ENCODE results near the gene AEBP2. TPM values are rescaled to one million over a fixed set of nuclear protein-coding genes. Genes with fewer than 3 reads are reported as not detected.
"Not testable (repeated sequence)": the region's sequence is repeated elsewhere in the genome, so short reads cannot be mapped to it uniquely, and the experiment has no call there.

AEBP2 gene
- total and polyA plus RNA-seq, 2 experiments from 2014 or later = 13.6 to 23.0 TPM

- peak in 1 of 2 donors; percentile 63 for DNase-seq (ENCODE audit: low read depth in 1 of 2, low spot score in 1 of 2)
Observed at GRCh38 chr12:19409376-19409775, 29.9 kb upstream of the AEBP2 start.

GRCh38 chr12:19410211-19410610 lies 29.1 kb upstream of the AEBP2 start:
- Histone ChIP-seq H3K27ac (no peak overlapping the region), H3K9me3 (ENCODE audit: low read depth) (no peaks in the 10 kb centered on the region), H3K4me3 (no peak overlapping the region), H3K36me3 (no peaks in the 10 kb centered on the region), H3K4me1 (ENCODE audit: low read depth) (peaks cover 5% of the 10 kb centered on the region), H3K27me3 (no peaks in the 10 kb centered on the region)
- TF ChIP-seq CTCF (IDR thresholded peaks at IDR 0.05; ENCODE audit: low read depth, low read length) = no peak
- peak in 1 of 2 donors; percentile 30 for DNase-seq (ENCODE audit: low read depth in 1 of 2, low spot score in 1 of 2)

More at GRCh38 chr12:19409376-19409775, 29.9 kb upstream of the AEBP2 start:
- Histone ChIP-seq H3K27me3 (no peaks in the 10 kb centered on the region), H3K4me3 (no peak overlapping the region), H3K27ac (no peak overlapping the region), H3K4me1 (ENCODE audit: low read depth) (peaks cover 5% of the 10 kb centered on the region), H3K36me3 (no peaks in the 10 kb centered on the region), H3K9me3 (ENCODE audit: low read depth) (no peaks in the 10 kb centered on the region)
- no peak for TF ChIP-seq CTCF (IDR thresholded peaks at IDR 0.05; ENCODE audit: low read depth, low read length)

GRCh38 chr12:19410629-19411185 lies 28.6 kb upstream of the AEBP2 start:
- Histone ChIP-seq H3K27me3 (no peaks in the 10 kb centered on the region), H3K27ac (no peak overlapping the region), H3K4me3 (no peak overlapping the region), H3K4me1 (ENCODE audit: low read depth) (peaks cover 5% of the 10 kb centered on the region), H3K9me3 (ENCODE audit: low read depth) (no peaks in the 10 kb centered on the region), H3K36me3 (no peaks in the 10 kb centered on the region)
- TF ChIP-seq CTCF (IDR thresholded peaks at IDR 0.05; ENCODE audit: low read depth, low read length) = no peak
- no peak for DNase-seq (ENCODE audit: low read depth in 1 of 2, low spot score in 1 of 2)

- no peak for DNase-seq (ENCODE audit: low read depth in 1 of 2, low spot score in 1 of 2)
- Histone ChIP-seq H3K4me3 (no peak overlapping the region), H3K4me1 (ENCODE audit: low read depth) (peaks cover 5% of the 10 kb centered on the region), H3K27me3 (no peaks in the 10 kb centered on the region), H3K27ac (no peak overlapping the region), H3K9me3 (ENCODE audit: low read depth) (no peaks in the 10 kb centered on the region), H3K36me3 (no peaks in the 10 kb centered on the region)
- TF ChIP-seq CTCF (IDR thresholded peaks at IDR 0.05; ENCODE audit: low read depth, low read length) = no peak
Observed at GRCh38 chr12:19411234-19412204, 27.8 kb upstream of the AEBP2 start.

GRCh38 chr12:19412844-19413243 lies 26.4 kb upstream of the AEBP2 start:
- Histone ChIP-seq H3K9me3 (ENCODE audit: low read depth) (no peaks in the 10 kb centered on the region), H3K27me3 (no peaks in the 10 kb centered on the region), H3K4me1 (ENCODE audit: low read depth) (peaks cover 5% of the 10 kb centered on the region), H3K36me3 (no peaks in the 10 kb centered on the region), H3K27ac (no peak overlapping the region), H3K4me3 (no peak overlapping the region)
- TF ChIP-seq CTCF (IDR thresholded peaks at IDR 0.05; ENCODE audit: low read depth, low read length) = no peak
- no peak for DNase-seq (ENCODE audit: low read depth in 1 of 2, low spot score in 1 of 2)

- not testable (repeated sequence) for H3K36me3 ChIP-seq; H3K27ac ChIP-seq; H3K4me1 ChIP-seq (ENCODE audit: low read depth)
Observed at GRCh38 chr12:19413582-19413981, 25.7 kb upstream of the AEBP2 start.

More at GRCh38 chr12:19413582-19413981, 25.7 kb upstream of the AEBP2 start:
- H3K4me3 ChIP-seq; H3K9me3 ChIP-seq (ENCODE audit: low read depth); DNase-seq (ENCODE audit: low read depth in 1 of 2, low spot score in 1 of 2); H3K27me3 ChIP-seq: not testable (repeated sequence)

All from cardiac muscle cell (in vitro differentiated cells and primary cell).